HepG2 (cell line): ENCODE measurements around the gene ZBTB9. TPM values are rescaled to one million over a fixed set of nuclear protein-coding genes. Genes with fewer than 3 reads are reported as not detected.
"Not testable (repeated sequence)": the region's sequence is repeated elsewhere in the genome, so short reads cannot be mapped to it uniquely, and the experiment has no call there.

Experiments used
- ATAC-seq: fragments of 200-7000 bp; cut with Tn5 transposase; 3 replicates; pipeline ENCODE4 v1.9.1; 2020; ENCODE audit warnings: mild to moderate bottlenecking, moderate library complexity
- BruUV-seq: library from RNA; stranded (reverse); fragments of 400-500 nt; replicated peaks from 2 replicates; lab custom pipeline; 2021; lab: Mats Ljungman, UMichigan
- CTCF ChIA-PET: fragments of 300-600 bp; formaldehyde crosslinking; extraction: SDS; loops from one replicate; lab custom pipeline; 2021; ENCODE audit warnings: low total read pairs, inconsistent platforms, low intra/inter-chr PET ratio; lab: Yijun Ruan, JAX
- POLR2A ChIA-PET: fragments of 350-600 bp; sonication (Branson Sonifier 250); formaldehyde crosslinking; loops from one replicate; lab custom pipeline; 2020; ENCODE audit warnings: antibody characterized with exemption, inconsistent platforms; lab: Yijun Ruan, JAX
- DNase-seq: peaks from one replicate; pipeline ENCODE4 v3.0.0-alpha.2; 2015; ENCODE audit warnings: low spot score
- FAIRE-seq: peaks from 3 replicates; lab custom pipeline; 2011; peaks lifted over from hg19 to GRCh38; lab: Jason Lieb, UNC
- H2AFZ ChIP-seq: one replicate; pipeline ENCODE4 v1.6.1; 2011; ENCODE audit warnings: low read length, inconsistent platforms
- H3K27ac ChIP-seq: fragments of 300-600 bp; 3 replicates; pipeline ENCODE4 v1.8.0; 2011; ENCODE audit warnings: mixed run types, mild to moderate bottlenecking, mixed read lengths, low read length, inconsistent platforms; ENCODE audit not compliant: insufficient read depth; ENCODE audit errors: extremely low read length
- H3K27me3 ChIP-seq, 2 experiments: fragments of 200-600 bp in 1 of 2; 2 replicates in 1 of 2; 3 replicates in 1 of 2; pipeline versions ENCODE4 v1.6.0 to v1.8.0; 2011; ENCODE audit warnings: low read length in 2 of 2, mild to moderate bottlenecking in 2 of 2, moderate library complexity in 2 of 2, inconsistent platforms in 1 of 2; ENCODE audit not compliant: insufficient read depth in 2 of 2, control insufficient read depth in 1 of 2
- H3K36me3 ChIP-seq, 2 experiments: fragments of 200-600 bp in 1 of 2; replicated peaks in 1 of 2; 2 replicates in 1 of 2; 3 replicates in 1 of 2; pipeline versions ENCODE4 v1.5.1 to v1.8.0; 2011; ENCODE audit warnings: low read length in 2 of 2, inconsistent platforms in 1 of 2; ENCODE audit not compliant: insufficient read depth in 2 of 2, control insufficient read depth in 1 of 2
- H3K4me1 ChIP-seq: 2 replicates; pipeline ENCODE4 v1.5.1; 2012; ENCODE audit warnings: low read length, inconsistent platforms; ENCODE audit not compliant: insufficient read depth
- H3K4me2 ChIP-seq: 2 replicates; pipeline ENCODE4 v1.6.0; 2011; ENCODE audit warnings: low read depth, low read length, inconsistent platforms
- H3K4me3 ChIP-seq, 3 experiments: fragments of 200-600 bp in 1 of 3; sonication (generic), shearing (Covaris generic) in 1 of 3; replicated peaks in 1 of 3; 2 replicates each; pipeline ENCODE4 v1.5.1; 2011 to 2016; ENCODE audit warnings: low read length in 3 of 3, inconsistent platforms in 2 of 3, low read depth in 2 of 3, mild to moderate bottlenecking in 2 of 3, control low read depth in 1 of 3, mixed read lengths in 1 of 3; ENCODE audit not compliant: insufficient read depth in 1 of 3
- H3K79me2 ChIP-seq: one replicate; pipeline ENCODE4 v1.6.1; 2011; ENCODE audit warnings: low read length, inconsistent platforms; ENCODE audit not compliant: insufficient read depth
- H3K9ac ChIP-seq: 2 replicates; pipeline ENCODE4 v1.6.0; 2011; ENCODE audit warnings: mild to moderate bottlenecking, low read depth, low read length, inconsistent platforms; ENCODE audit not compliant: insufficient read depth
- H3K9me3 ChIP-seq: 2 replicates; pipeline ENCODE4 v1.5.1; 2012; ENCODE audit warnings: mild to moderate bottlenecking, low read length
- H4K20me1 ChIP-seq: 2 replicates; pipeline ENCODE4 v1.6.0; 2011; ENCODE audit warnings: inconsistent platforms, mild to moderate bottlenecking, low read length, moderate library complexity; ENCODE audit not compliant: insufficient read depth
- AFF4 ChIP-seq: sonication (generic); formaldehyde crosslinking; IDR thresholded peaks from 2 replicates; pipeline ENCODE4 v1.4.0; 2020; ENCODE audit warnings: missing genetic modification reagents
- CEBPZ ChIP-seq: IDR thresholded peaks from 2 replicates; pipeline ENCODE4 v1.6.1; 2012; ENCODE audit warnings: low read length, improper control_type of control experiment
- MAFG ChIP-seq: sonication (generic); formaldehyde crosslinking; IDR thresholded peaks from 2 replicates; pipeline ENCODE4 v1.5.1; 2020; ENCODE audit warnings: mild to moderate bottlenecking, missing genetic modification reagents
- PCBP1 ChIP-seq: fragments of 200-400 bp; formaldehyde crosslinking; IDR thresholded peaks from 2 replicates; pipeline ENCODE4 v1.6.1; 2017; ENCODE audit warnings: mild to moderate bottlenecking, low read depth, low read length, borderline replicate concordance
- TEAD3 ChIP-seq: optimal IDR thresholded peaks from 2 replicates; pipeline ENCODE3; 2016; ENCODE audit warnings: borderline replicate concordance
- ZNF234 ChIP-seq: sonication (generic); formaldehyde crosslinking; conservative IDR thresholded peaks from 2 replicates; pipeline ENCODE4 v1.5.1; 2020; ENCODE audit warnings: mild to moderate bottlenecking, missing genetic modification reagents
- ZNF720 ChIP-seq: sonication (generic); formaldehyde crosslinking; IDR thresholded peaks from 2 replicates; pipeline ENCODE4 v1.4.0; 2020; ENCODE audit warnings: missing genetic modification reagents
- ZNF770 ChIP-seq: sonication (generic); formaldehyde crosslinking; IDR thresholded peaks from 2 replicates; pipeline ENCODE4 v1.5.0; 2020; ENCODE audit warnings: mild to moderate bottlenecking, missing genetic modification reagents
- ZNF878 ChIP-seq: sonication (generic); formaldehyde crosslinking; IDR thresholded peaks from 2 replicates; pipeline ENCODE4 v1.8.1; 2023; ENCODE audit warnings: mild to moderate bottlenecking, missing genetic modification reagents, moderate library complexity
- WGBS: methylation state at CpG from one replicate; pipeline ENCODE4 v1.1.6; 2017; ENCODE audit warnings: low lambda C conversion rate; 5-methylcytosine and 5-hydroxymethylcytosine counted together
- in situ Hi-C: cut with HindIII; loops from 2 replicates; pipeline ENCODE4 v1.10.0; 2017; ENCODE audit warnings: low pct_unique_long_range_greater_than_20kb; ENCODE audit not compliant: extremely low pct_ligation_motif_present
- intact Hi-C: fragments of 100-400 bp; cut with micrococcal nuclease; formaldehyde crosslinking; loops from one replicate; pipeline ENCODE4 v1.10.0; 2022; ENCODE audit not compliant: unreplicated experiment
- polyA plus RNA-seq, 8 experiments: library from polyadenylated mRNA; depleted of rRNA in 3 of 8; stranded (reverse) in 7 of 8; unstranded in 1 of 8; fragments of >200 nt; fragmentation: Illumina TruSeq in 4 of 8; extraction: Trizol in 4 of 8; gene quantifications; 2 replicates each; pipeline versions ENCODE4 v1.2.1 to v1.2.3, GENCODE V29; 2011 to 2016; ENCODE audit warnings: low read depth in 4 of 8, missing spikeins in 1 of 8, mixed read lengths in 1 of 8; ENCODE audit not compliant: insufficient read depth in 1 of 8
- total RNA-seq, 5 experiments: library from RNA; depleted of rRNA; stranded (reverse); fragments of >200 nt; fragmentation: Illumina TruSeq; extraction: Trizol; gene quantifications; 2 replicates each; pipeline ENCODE4 v1.2.3, GENCODE V29; 2016; ENCODE audit warnings: low read depth in 1 of 5

ZBTB9 gene
- total and polyA plus RNA-seq, 2 of the 13 experiments (the other 11 are each of a cell fraction or from before 2014, with no cell fraction given), result 5.3 to 9.2 TPM

- H3K27me3 ChIP-seq, H3K79me2 ChIP-seq, H3K4me2 ChIP-seq, in situ Hi-C loops, H3K27ac ChIP-seq, BruUV-seq, CTCF ChIA-PET, POLR2A ChIA-PET, H3K9ac ChIP-seq, ATAC-seq, intact Hi-C loops, H3K36me3 ChIP-seq, H3K4me1 ChIP-seq, DNase-seq, H2AFZ ChIP-seq, H3K9me3 ChIP-seq, H3K4me3 ChIP-seq, H4K20me1 ChIP-seq, FAIRE-seq: not testable (repeated sequence)
- WGBS, result 76% methylated on average over 14 of the region's 25 CpGs
Measured at GRCh38 chr6:33485680-33486079, 31.3 kb downstream of the ZBTB9 start.

- no peak overlapping the region for H3K27ac ChIP-seq
- POLR2A ChIA-PET, result no interaction called here
- no peak for TF ChIP-seq ZNF878 (CRISPR knock-in tag)
- no peak for TF ChIP-seq TEAD3 (CRISPR knock-in tag)
- no peak for TF ChIP-seq ZNF770 (CRISPR knock-in tag)
- no peak for TF ChIP-seq MAFG (CRISPR knock-in tag)
- TF ChIP-seq AFF4 (CRISPR knock-in tag), result no peak
- TF ChIP-seq CEBPZ, result no peak
- TF ChIP-seq PCBP1, result no peak
- no peak for TF ChIP-seq ZNF720 (CRISPR knock-in tag)
- TF ChIP-seq ZNF234 (CRISPR knock-in tag), result no peak
Measured at GRCh38 chr6:33488339-33488738, 34.0 kb downstream of the ZBTB9 start.

More at GRCh38 chr6:33488339-33488738, 34.0 kb downstream of the ZBTB9 start:
- intact Hi-C loops, result no loop called here
- ATAC-seq, result no peak
- no peaks in the 10 kb centered on the region for H3K36me3 ChIP-seq
- peaks cover 0 to 7% of the 10 kb centered on the region in 2 experiments; a peak in 1 of 5 replicates for H3K27me3 ChIP-seq
- no peak overlapping the region for H3K4me3 ChIP-seq
- no peaks in the 10 kb centered on the region for H3K9me3 ChIP-seq
- WGBS, result 53% methylated on average over 7 of the region's 7 CpGs
- BruUV-seq, result no TSS peak
- H3K4me1 ChIP-seq, result no peaks in the 10 kb centered on the region
- no peaks in the 10 kb centered on the region for H3K79me2 ChIP-seq
- no peak overlapping the region for H3K4me2 ChIP-seq
- no peak for FAIRE-seq
- H2AFZ ChIP-seq, result no peak overlapping the region
- no peaks in the 10 kb centered on the region for H4K20me1 ChIP-seq
- in situ Hi-C loops, result no loop called here
- H3K9ac ChIP-seq, result no peak overlapping the region
- CTCF ChIA-PET, result no interaction called here
- DNase-seq, result no peak
